GM12892 (cell line): Measurements from ENCODE around the gene LSR. TPM values are rescaled to one million over a fixed set of nuclear protein-coding genes. Genes with fewer than 3 reads are reported as not detected.
A peak's percentile ranks its signal among the peaks of the same experiment; 100 is the strongest.

Experiments
- DNase-seq: peaks from one replicate; pipeline ENCODE4 v3.0.0; 2011; ENCODE audit not compliant: insufficient read length
- FAIRE-seq: peaks from 2 replicates; lab custom pipeline; 2011; peaks lifted over from hg19 to GRCh38; lab: Jason Lieb, UNC
- POLR2A ChIP-seq: IDR thresholded peaks from 2 replicates; pipeline ENCODE4 v1.6.1; 2011; ENCODE audit warnings: low read depth, low read length, control low read depth
- POLR2AphosphoS5 ChIP-seq: IDR thresholded peaks from 2 replicates; pipeline ENCODE4 v1.6.1; 2011; ENCODE audit warnings: low read depth, low read length, control low read depth
- TAF1 ChIP-seq: IDR thresholded peaks from 2 replicates; pipeline ENCODE4 v1.6.1; 2011; ENCODE audit warnings: low read depth, mild to moderate bottlenecking, control low read depth, low read length, borderline replicate concordance
- polyA plus RNA-seq: library from polyadenylated mRNA; unstranded; fragments of >200 nt; gene quantifications from one replicate; pipeline ENCODE4 v1.2.1, GENCODE V29; 2012; ENCODE audit warnings: missing spikeins, inconsistent platforms; ENCODE audit not compliant: missing spikeins

LSR gene
- polyA plus RNA-seq: 12.7 TPM

GRCh38 chr19:35248310-35249145, at the start of gene LSR:
Gene LSR, plus strand, starts transcription at chr19:35249002. Its CDS starts 21 bp downstream, at chr19:35249023.
- DNase-seq: peak; percentile 97
- TF ChIP-seq POLR2AphosphoS5: peak; percentile 88
- TF ChIP-seq POLR2A: peak; percentile 95
- peak; percentile 73 for TF ChIP-seq TAF1
- FAIRE-seq: peak; percentile 93

- TF ChIP-seq POLR2A (no peak), POLR2AphosphoS5 (no peak), TAF1 (no peak)
- DNase-seq: no peak
- FAIRE-seq: no peak
These were observed 49.3 kb upstream of the LSR start for GRCh38 chr19:35199481-35199880.

GRCh38 chr19:35202722-35203688, 45.8 kb upstream of the LSR start:
- no peak for DNase-seq
- no peak for TF ChIP-seq POLR2A
- no peak for TF ChIP-seq TAF1
- TF ChIP-seq POLR2AphosphoS5: no peak
- no peak for FAIRE-seq

GRCh38 chr19:35204799-35205732, 43.7 kb upstream of the LSR start:
- TF ChIP-seq POLR2AphosphoS5 (0 out of 2 replicates have a peak, but pooled peaks have one; percentile 34), TAF1 (no peak), POLR2A (0 out of 2 replicates have a peak, but pooled peaks have one; percentile 21)
- no peak for DNase-seq
- FAIRE-seq: peak; percentile 97

GRCh38 chr19:35205733-35206323, 43.0 kb upstream of the LSR start:
- peak; percentile 57 for FAIRE-seq
- no peak for DNase-seq

GRCh38 chr19:35206379-35206778, 42.4 kb upstream of the LSR start:
- FAIRE-seq: peak; percentile 87
- no peak for TF ChIP-seq POLR2A
- TF ChIP-seq POLR2AphosphoS5: no peak
- TF ChIP-seq TAF1: no peak

More at GRCh38 chr19:35205733-35206323, 43.0 kb upstream of the LSR start:
- TF ChIP-seq POLR2AphosphoS5 (no peak), POLR2A (no peak), TAF1 (no peak)

GRCh38 chr19:35206855-35207254, 41.9 kb upstream of the LSR start:
- FAIRE-seq (no peak), DNase-seq (no peak)
- no peak for TF ChIP-seq TAF1
- TF ChIP-seq POLR2AphosphoS5: no peak
- TF ChIP-seq POLR2A: no peak

More at GRCh38 chr19:35206379-35206778, 42.4 kb upstream of the LSR start:
- DNase-seq: no peak

GRCh38 chr19:35207391-35207871, 41.4 kb upstream of the LSR start:
- no peak for TF ChIP-seq TAF1
- DNase-seq (no peak), FAIRE-seq (no peak)

- FAIRE-seq (no peak), DNase-seq (no peak)
- TF ChIP-seq TAF1: no peak
- TF ChIP-seq POLR2AphosphoS5: no peak
- TF ChIP-seq POLR2A: no peak
These were observed 40.7 kb upstream of the LSR start for GRCh38 chr19:35208121-35208520.

- no peak for FAIRE-seq
- TF ChIP-seq POLR2A (no peak), POLR2AphosphoS5 (no peak), TAF1 (no peak)
- no peak for DNase-seq
These were observed 39.2 kb upstream of the LSR start for GRCh38 chr19:35209646-35210045.

GRCh38 chr19:35211545-35212230, 37.1 kb upstream of the LSR start:
- DNase-seq (no peak), FAIRE-seq (no peak)
- no peak for TF ChIP-seq POLR2AphosphoS5
- TF ChIP-seq POLR2A: no peak
- TF ChIP-seq TAF1: no peak
